Measurements from ENCODE around the gene RBM33.

The RBM33 gene

DNA sequence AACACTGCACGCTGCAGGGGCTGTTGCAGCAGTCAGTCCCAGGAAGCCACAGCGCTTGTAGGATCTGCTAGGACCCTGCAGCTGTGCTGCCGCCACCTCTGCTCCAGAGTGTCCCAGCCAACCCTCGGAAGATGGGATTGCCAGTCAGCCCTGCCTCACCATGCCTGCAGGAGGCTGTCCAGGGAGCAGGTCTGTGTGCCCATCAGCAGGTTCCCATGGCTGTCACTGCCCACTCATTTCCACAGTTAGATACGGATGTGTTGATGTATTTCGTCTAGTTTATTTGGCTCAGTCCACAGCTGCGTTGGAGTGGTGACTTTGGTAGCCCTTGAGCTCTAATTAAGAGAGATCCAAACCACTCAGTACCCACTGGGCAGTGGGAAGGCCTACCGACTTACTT is 132.1 kb downstream of the RBM33 start:
- peaks cover 12% of the 10 kb centered on the region; the same call in 1 of the 2 replicates for H3K36me3 ChIP-seq (ENCODE audit: insufficient read depth)
- no peaks in the 10 kb centered on the region for H4K20me1 ChIP-seq (ENCODE audit: insufficient read depth)
- no peaks in the 10 kb centered on the region for H3K27me3 ChIP-seq (ENCODE audit: insufficient read depth, low read depth)
- no peak overlapping the region for H2AFZ ChIP-seq (ENCODE audit: low read depth)
- no peak overlapping the region for H3K9ac ChIP-seq
- TF ChIP-seq, protein P1, sequence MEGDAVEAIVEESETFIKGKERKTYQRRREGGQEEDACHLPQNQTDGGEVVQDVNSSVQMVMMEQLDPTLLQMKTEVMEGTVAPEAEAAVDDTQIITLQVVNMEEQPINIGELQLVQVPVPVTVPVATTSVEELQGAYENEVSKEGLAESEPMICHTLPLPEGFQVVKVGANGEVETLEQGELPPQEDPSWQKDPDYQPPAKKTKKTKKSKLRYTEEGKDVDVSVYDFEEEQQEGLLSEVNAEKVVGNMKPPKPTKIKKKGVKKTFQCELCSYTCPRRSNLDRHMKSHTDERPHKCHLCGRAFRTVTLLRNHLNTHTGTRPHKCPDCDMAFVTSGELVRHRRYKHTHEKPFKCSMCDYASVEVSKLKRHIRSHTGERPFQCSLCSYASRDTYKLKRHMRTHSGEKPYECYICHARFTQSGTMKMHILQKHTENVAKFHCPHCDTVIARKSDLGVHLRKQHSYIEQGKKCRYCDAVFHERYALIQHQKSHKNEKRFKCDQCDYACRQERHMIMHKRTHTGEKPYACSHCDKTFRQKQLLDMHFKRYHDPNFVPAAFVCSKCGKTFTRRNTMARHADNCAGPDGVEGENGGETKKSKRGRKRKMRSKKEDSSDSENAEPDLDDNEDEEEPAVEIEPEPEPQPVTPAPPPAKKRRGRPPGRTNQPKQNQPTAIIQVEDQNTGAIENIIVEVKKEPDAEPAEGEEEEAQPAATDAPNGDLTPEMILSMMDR (conservative IDR thresholded peaks at IDR 0.05; ENCODE audit: low read depth, low read length): no peak
- no peak overlapping the region for H3K4me2 ChIP-seq
- no peaks in the 10 kb centered on the region for H3K4me1 ChIP-seq (ENCODE audit: low read depth, poor library complexity, severe bottlenecking)
- H3K27ac ChIP-seq: no peak overlapping the region
- no peak overlapping the region for H3K4me3 ChIP-seq (IDR thresholded peaks at IDR 0.05; ENCODE audit: insufficient read depth, low read depth, low read length)
- no peaks in the 10 kb centered on the region for H3K79me2 ChIP-seq (ENCODE audit: insufficient read depth, low read depth)

DNA sequence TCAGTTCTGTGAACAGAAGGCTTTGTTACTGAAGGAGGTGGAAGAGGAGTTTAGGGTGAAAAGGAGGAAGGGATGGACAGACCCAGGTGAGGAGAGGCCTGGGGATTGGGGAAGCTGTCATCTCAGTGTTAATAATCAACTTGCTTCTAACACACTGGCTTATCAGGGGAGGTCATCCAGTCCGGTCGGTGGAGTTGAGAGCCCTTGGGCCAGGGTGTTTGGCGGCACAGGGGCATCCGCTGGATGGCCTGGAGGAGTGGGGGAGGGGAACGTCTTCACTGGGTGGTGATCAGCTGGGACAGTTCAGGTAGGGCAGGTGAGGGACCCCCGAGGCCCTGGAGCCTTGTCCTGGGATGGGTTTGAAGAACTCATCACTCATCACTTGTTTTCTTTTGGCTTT is 133.9 kb downstream of the RBM33 start:
- no peaks in the 10 kb centered on the region for H3K4me1 ChIP-seq (ENCODE audit: low read depth, poor library complexity, severe bottlenecking)
- no peaks in the 10 kb centered on the region for H4K20me1 ChIP-seq (ENCODE audit: insufficient read depth)
- H3K79me2 ChIP-seq (ENCODE audit: insufficient read depth, low read depth): no peaks in the 10 kb centered on the region
- no peaks in the 10 kb centered on the region for H3K27me3 ChIP-seq (ENCODE audit: insufficient read depth, low read depth)
- no peak overlapping the region for H3K4me2 ChIP-seq
- peaks cover 12% of the 10 kb centered on the region; the same call in 1 of the 2 replicates for H3K36me3 ChIP-seq (ENCODE audit: insufficient read depth)
- TF ChIP-seq, protein P1 (conservative IDR thresholded peaks at IDR 0.05; ENCODE audit: low read depth, low read length): no peak
- H3K9ac ChIP-seq: no peak overlapping the region
- H2AFZ ChIP-seq (ENCODE audit: low read depth): no peak overlapping the region
- H3K4me3 ChIP-seq (IDR thresholded peaks at IDR 0.05; ENCODE audit: insufficient read depth, low read depth, low read length): no peak overlapping the region
- no peak overlapping the region for H3K27ac ChIP-seq

DNA sequence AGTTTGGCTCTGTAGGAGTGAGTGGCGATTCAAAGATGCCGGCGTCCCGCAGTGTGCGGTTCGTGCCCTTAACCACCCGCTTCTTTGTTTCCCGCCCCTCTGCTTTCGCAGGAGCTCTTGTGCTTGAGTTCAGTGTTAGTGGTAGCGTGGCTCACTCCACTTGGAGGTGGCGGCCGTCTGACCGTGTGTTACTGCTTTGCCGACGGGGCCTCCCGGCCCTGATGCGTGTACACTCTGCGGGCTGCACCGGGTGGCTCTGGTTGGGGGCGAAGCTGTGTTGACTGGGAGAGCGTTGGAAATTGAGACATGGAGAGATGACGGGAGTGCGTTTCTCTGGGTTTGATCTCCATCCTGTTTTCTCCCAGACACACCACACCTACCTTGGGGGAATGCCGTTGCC is 136.4 kb downstream of the RBM33 start:
- Histone ChIP-seq H3K27ac (no peak overlapping the region), H3K9ac (no peak overlapping the region), H3K4me1 (ENCODE audit: low read depth, poor library complexity, severe bottlenecking) (no peaks in the 10 kb centered on the region), H3K4me2 (no peak overlapping the region), H3K4me3 (IDR thresholded peaks at IDR 0.05; ENCODE audit: insufficient read depth, low read depth, low read length) (no peak overlapping the region), H3K27me3 (ENCODE audit: insufficient read depth, low read depth) (no peaks in the 10 kb centered on the region), H4K20me1 (ENCODE audit: insufficient read depth) (no peaks in the 10 kb centered on the region), H3K79me2 (ENCODE audit: insufficient read depth, low read depth) (no peaks in the 10 kb centered on the region), H2AFZ (ENCODE audit: low read depth) (no peak overlapping the region), H3K36me3 (ENCODE audit: insufficient read depth) (0 out of 2 replicates have a peak, but pooled peaks cover 2% of the 10 kb centered on the region)
- TF ChIP-seq, protein P1 (conservative IDR thresholded peaks at IDR 0.05; ENCODE audit: low read depth, low read length): no peak

DNA sequence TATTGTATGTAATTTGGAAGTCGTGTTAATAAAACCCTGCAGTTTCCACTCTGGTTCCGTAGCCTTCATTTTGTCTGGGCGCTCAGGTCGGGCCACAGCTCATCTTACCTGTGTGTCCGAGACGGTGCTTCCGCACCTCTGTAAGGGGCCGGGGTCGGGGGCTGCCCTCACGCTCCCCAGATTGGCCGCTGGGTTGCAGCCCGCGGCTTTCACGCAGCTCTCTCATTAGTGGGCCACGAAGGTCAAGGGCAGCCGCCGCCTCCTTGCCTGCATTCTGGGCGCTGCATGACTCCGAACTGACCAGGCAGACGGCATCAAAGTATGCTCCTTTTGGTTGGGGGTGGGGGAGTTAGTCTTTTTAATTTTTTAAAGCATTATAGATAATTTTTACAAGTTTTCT is 137.0 kb downstream of the RBM33 start:
- H3K4me3 ChIP-seq (IDR thresholded peaks at IDR 0.05; ENCODE audit: insufficient read depth, low read depth, low read length): no peak overlapping the region
- TF ChIP-seq, protein P1 (conservative IDR thresholded peaks at IDR 0.05; ENCODE audit: low read depth, low read length): no peak
- H3K36me3 ChIP-seq (ENCODE audit: insufficient read depth): 0 out of 2 replicates have a peak, but pooled peaks cover 2% of the 10 kb centered on the region
- no peak overlapping the region for H3K9ac ChIP-seq
- no peaks in the 10 kb centered on the region for H3K79me2 ChIP-seq (ENCODE audit: insufficient read depth, low read depth)
- H3K27me3 ChIP-seq (ENCODE audit: insufficient read depth, low read depth): no peaks in the 10 kb centered on the region
- no peak overlapping the region for H3K4me2 ChIP-seq
- no peaks in the 10 kb centered on the region for H3K4me1 ChIP-seq (ENCODE audit: low read depth, poor library complexity, severe bottlenecking)
- H4K20me1 ChIP-seq (ENCODE audit: insufficient read depth): no peaks in the 10 kb centered on the region
- H2AFZ ChIP-seq (ENCODE audit: low read depth): no peak overlapping the region
- no peak overlapping the region for H3K27ac ChIP-seq

All from KMS-11 (cell line).